Measurements from ENCODE around the gene TNIK.

- no peak for TF ChIP-seq ZNF384 (IDR thresholded peaks at IDR 0.05; ENCODE audit: borderline replicate concordance, low read depth, low read length)
- TF ChIP-seq NFIC (IDR thresholded peaks at IDR 0.05; ENCODE audit: low read depth, low read length) = no peak
- no peak for TF ChIP-seq CTCF (IDR thresholded peaks at IDR 0.05 in 2 of 3, conservative IDR thresholded peaks at IDR 0.05 in 1 of 3; ENCODE audit: control insufficient read depth in 2 of 3, extremely low read depth in 1 of 3, insufficient read depth in 1 of 3, low read depth in 3 of 3, low read length in 3 of 3)
- TF ChIP-seq EZH2 (IDR thresholded peaks at IDR 0.05; ENCODE audit: borderline replicate concordance, control insufficient read depth, low read depth, low read length) = no peak
- no peak for TF ChIP-seq JUNB (IDR thresholded peaks at IDR 0.05)
- TF ChIP-seq DPF2 (IDR thresholded peaks at IDR 0.05) = no peak
- no peak for TF ChIP-seq E2F4 (IDR thresholded peaks at IDR 0.05; ENCODE audit: low read depth, low read length)
- no peak for TF ChIP-seq RAD21 (IDR thresholded peaks at IDR 0.05; ENCODE audit: insufficient read depth, low read depth, low read length)
- TF ChIP-seq E4F1 (IDR thresholded peaks at IDR 0.05; ENCODE audit: borderline replicate concordance, partially characterized antibody) = no peak
- no peak for TF ChIP-seq POLR2AphosphoS5 (IDR thresholded peaks at IDR 0.05; ENCODE audit: low read length)
- no peak for TF ChIP-seq MYC (IDR thresholded peaks at IDR 0.05; ENCODE audit: insufficient read depth, insufficient read length, insufficient replicate concordance, low read length, severe bottlenecking)
- TF ChIP-seq NBN (IDR thresholded peaks at IDR 0.05) = no peak
- no peak for TF ChIP-seq PBX3 (IDR thresholded peaks at IDR 0.05; ENCODE audit: insufficient replicate concordance, low read depth, low read length)
Observed at GRCh38 chr3:171103185-171103584, 357.0 kb downstream of the TNIK start.

All from GM12878 (cell line).